ENCODE data around the gene FAM187B. TPM values are rescaled to one million over a fixed set of nuclear protein-coding genes. Genes with fewer than 3 reads are reported as not detected.

The FAM187B gene
- total and polyA plus RNA-seq, 3 experiments from 2014 or later: not detected

GRCh38 chr19:35270381-35270811 lies 41.9 kb upstream of the FAM187B start:
- H3K36me3 Mint-ChIP-seq: peaks cover 6 to 70% (median 20%) of the 10 kb centered on the region in 3 donors
- peaks cover 0 to 3% of the 10 kb centered on the region in 2 donors for H3K27me3 Mint-ChIP-seq
- H3K4me3 Mint-ChIP-seq: peak overlapping the region; percentile 58 to 89 (median 80)
- no peak for DNase-seq
- Histone ChIP-seq H3K36me3 (ENCODE audit: insufficient read depth, low read length) (peaks cover 24% of the 10 kb centered on the region), H3K27ac (ENCODE audit: low read depth, low read length) (no peak overlapping the region), H3K9me3 (ENCODE audit: low read length) (no peaks in the 10 kb centered on the region), H3K4me1 (ENCODE audit: insufficient read depth, low read length) (peaks cover 23% of the 10 kb centered on the region), H3K4me3 (ENCODE audit: low read length) (no peak overlapping the region), H3K27me3 (ENCODE audit: insufficient read depth, low read length, poor library complexity, severe bottlenecking) (no peaks in the 10 kb centered on the region)
- H3K4me1 Mint-ChIP-seq: peaks cover 31 to 55% (median 38%) of the 10 kb centered on the region in 3 donors
- CTCF ChIA-PET: interaction anchor here (1.4 kb wide), 1 partner anchor 128 kb away, joined by 3 read pairs; no protein-coding TSS in a partner anchor
- H3K27ac Mint-ChIP-seq: peak overlapping the region; percentile 39 to 89 (median 80)
- POLR2A ChIA-PET: no interaction called here
- no peaks in the 10 kb centered on the region for H3K9me3 Mint-ChIP-seq

GRCh38 chr19:35269438-35270117 lies 41.0 kb upstream of the FAM187B start:
- peak overlapping the region; percentile 38 for H3K27ac ChIP-seq (ENCODE audit: low read depth, low read length)
- ChIA-PET POLR2A (interaction anchor here (0.6 to 3.1 kb wide), 3 partner anchors 26 to 127 kb away, joined by 3 to 22 read pairs (median 4); partner anchors contain the start of gene FXYD7), CTCF (interaction anchor here (0.6 to 1.5 kb wide), 4 partner anchors 8 to 128 kb away, joined by 3 to 7 read pairs (median 4); no protein-coding TSS in a partner anchor)
- H3K27me3 Mint-ChIP-seq: peaks cover 0 to 3% of the 10 kb centered on the region in 2 donors
- peak overlapping the region; percentile 73 to 91 (median 80) for H3K4me3 Mint-ChIP-seq
- H3K4me1 Mint-ChIP-seq: peaks cover 35 to 60% (median 44%) of the 10 kb centered on the region in 3 donors
- peak; percentile 57 to 82 (median 67) for DNase-seq
- H3K36me3 ChIP-seq (ENCODE audit: insufficient read depth, low read length): peaks cover 23% of the 10 kb centered on the region
- peaks cover 23% of the 10 kb centered on the region for H3K4me1 ChIP-seq (ENCODE audit: insufficient read depth, low read length)
- peak overlapping the region; percentile 24 to 86 (median 76) for H3K27ac Mint-ChIP-seq
- H3K36me3 Mint-ChIP-seq: peaks cover 6 to 69% (median 19%) of the 10 kb centered on the region in 3 donors
- no peaks in the 10 kb centered on the region for H3K27me3 ChIP-seq (ENCODE audit: insufficient read depth, low read length, poor library complexity, severe bottlenecking)
- H3K4me3 ChIP-seq (ENCODE audit: low read length): peak overlapping the region; percentile 45
- H3K9me3 Mint-ChIP-seq: no peaks in the 10 kb centered on the region
- no peaks in the 10 kb centered on the region for H3K9me3 ChIP-seq (ENCODE audit: low read length)

- peaks cover 0 to 3% of the 10 kb centered on the region in 2 donors for H3K27me3 Mint-ChIP-seq
- Histone ChIP-seq H3K4me1 (ENCODE audit: insufficient read depth, low read length) (peaks cover 23% of the 10 kb centered on the region), H3K27me3 (ENCODE audit: insufficient read depth, low read length, poor library complexity, severe bottlenecking) (no peaks in the 10 kb centered on the region), H3K27ac (ENCODE audit: low read depth, low read length) (peak within 1 kb of the TSS; percentile 84), H3K36me3 (ENCODE audit: insufficient read depth, low read length) (peaks cover 23% of the 10 kb centered on the region), H3K9me3 (ENCODE audit: low read length) (no peaks in the 10 kb centered on the region), H3K4me3 (ENCODE audit: low read length) (peak within 1 kb of the TSS; percentile 80)
- H3K27ac Mint-ChIP-seq: peak within 1 kb of the TSS; percentile 90 to 98 (median 96)
- ChIA-PET CTCF (interaction anchor here (0.6 to 1.5 kb wide), 4 partner anchors 9 to 127 kb away, joined by 3 to 7 read pairs (median 4); no protein-coding TSS in a partner anchor), POLR2A (interaction anchor here (0.6 to 3.1 kb wide), 10 partner anchors 18 to 375 kb away, joined by 3 to 22 read pairs (median 4); partner anchors contain the start of genes FXYD5 and FXYD7)
- H3K4me3 Mint-ChIP-seq: peak within 1 kb of the TSS; percentile 91 to 96 (median 94)
- DNase-seq: peak; percentile 52 to 78 (median 63)
- H3K9me3 Mint-ChIP-seq: no peaks in the 10 kb centered on the region
- H3K36me3 Mint-ChIP-seq: peaks cover 6 to 66% (median 14%) of the 10 kb centered on the region in 3 donors
- peaks cover 37 to 57% (median 38%) of the 10 kb centered on the region in 3 donors for H3K4me1 Mint-ChIP-seq
These were observed 40.2 kb upstream of the FAM187B start, which contains the start of gene USF2 for GRCh38 chr19:35268536-35269437. TSS of gene USF2 (plus strand) at chr19:35268962. CDS start at chr19:35269102, 140 bp downstream.

- peak; percentile 67 to 83 (median 82) for DNase-seq
- Histone ChIP-seq H3K4me1 (ENCODE audit: insufficient read depth, low read length) (peaks cover 23% of the 10 kb centered on the region), H3K27ac (ENCODE audit: low read depth, low read length) (peak overlapping the region; percentile 84), H3K9me3 (ENCODE audit: low read length) (no peaks in the 10 kb centered on the region), H3K4me3 (ENCODE audit: low read length) (peak overlapping the region; percentile 80), H3K36me3 (ENCODE audit: insufficient read depth, low read length) (peaks cover 23% of the 10 kb centered on the region), H3K27me3 (ENCODE audit: insufficient read depth, low read length, poor library complexity, severe bottlenecking) (no peaks in the 10 kb centered on the region)
- peaks cover 6 to 60% (median 11%) of the 10 kb centered on the region in 3 donors for H3K36me3 Mint-ChIP-seq
- ChIA-PET CTCF (no interaction called here), POLR2A (interaction anchor here (0.6 to 3.1 kb wide), 10 partner anchors 17 to 376 kb away, joined by 3 to 22 read pairs (median 4); partner anchors contain the start of gene FXYD5)
- H3K27ac Mint-ChIP-seq: peak overlapping the region; percentile 90 to 98 (median 96)
- H3K27me3 Mint-ChIP-seq: peaks cover 0 to 3% of the 10 kb centered on the region in 2 donors
- H3K9me3 Mint-ChIP-seq: no peaks in the 10 kb centered on the region
- H3K4me3 Mint-ChIP-seq: peak overlapping the region; percentile 91 to 96 (median 94)
- peaks cover 33 to 51% (median 38%) of the 10 kb centered on the region in 3 donors for H3K4me1 Mint-ChIP-seq
These were observed 39.4 kb upstream of the FAM187B start for GRCh38 chr19:35267818-35268535.

GRCh38 chr19:35267353-35267817 lies 38.8 kb upstream of the FAM187B start:
- no peaks in the 10 kb centered on the region for H3K27me3 ChIP-seq (ENCODE audit: insufficient read depth, low read length, poor library complexity, severe bottlenecking)
- peaks cover 23% of the 10 kb centered on the region for H3K4me1 ChIP-seq (ENCODE audit: insufficient read depth, low read length)
- H3K36me3 ChIP-seq (ENCODE audit: insufficient read depth, low read length): peaks cover 23% of the 10 kb centered on the region
- Mint-ChIP-seq H3K27me3 (peaks cover 0 to 3% of the 10 kb centered on the region in 2 donors), H3K4me3 (peak overlapping the region; percentile 91 to 96 (median 94)), H3K27ac (peak overlapping the region; percentile 90 to 98 (median 96)), H3K9me3 (no peaks in the 10 kb centered on the region), H3K36me3 (peaks cover 6 to 58% (median 10%) of the 10 kb centered on the region in 3 donors), H3K4me1 (peaks cover 33 to 49% (median 37%) of the 10 kb centered on the region in 3 donors)
- peak in 3 of 5 donors; percentile 20 to 65 (median 29) for DNase-seq
- POLR2A ChIA-PET: interaction anchor here (0.9 to 3.1 kb wide), 7 partner anchors 17 to 377 kb away, joined by 3 to 22 read pairs (median 4); no protein-coding TSS in a partner anchor
- peak overlapping the region; percentile 80 for H3K4me3 ChIP-seq (ENCODE audit: low read length)
- H3K9me3 ChIP-seq (ENCODE audit: low read length): no peaks in the 10 kb centered on the region
- CTCF ChIA-PET: no interaction called here
- H3K27ac ChIP-seq (ENCODE audit: low read depth, low read length): peak overlapping the region; percentile 84

GRCh38 chr19:35266520-35267352 lies 38.2 kb upstream of the FAM187B start:
- peak in 1 of 5 donors; percentile 53 for DNase-seq
- CTCF ChIA-PET: interaction anchor here (0.9 to 1.3 kb wide), 2 partner anchors 11 to 16 kb away, joined by 3 to 4 read pairs; no protein-coding TSS in a partner anchor
- Histone ChIP-seq H3K27me3 (ENCODE audit: insufficient read depth, low read length, poor library complexity, severe bottlenecking) (no peaks in the 10 kb centered on the region), H3K9me3 (ENCODE audit: low read length) (no peaks in the 10 kb centered on the region), H3K36me3 (ENCODE audit: insufficient read depth, low read length) (peaks cover 18% of the 10 kb centered on the region), H3K4me1 (ENCODE audit: insufficient read depth, low read length) (peaks cover 23% of the 10 kb centered on the region), H3K27ac (ENCODE audit: low read depth, low read length) (peak overlapping the region; percentile 84), H3K4me3 (ENCODE audit: low read length) (peak overlapping the region; percentile 80)
- Mint-ChIP-seq H3K36me3 (peaks cover 6 to 52% (median 7%) of the 10 kb centered on the region in 3 donors), H3K4me1 (peaks cover 27 to 43% (median 31%) of the 10 kb centered on the region in 3 donors), H3K4me3 (peak overlapping the region; percentile 91 to 96 (median 94)), H3K27ac (peak overlapping the region; percentile 81 to 98 (median 95)), H3K9me3 (no peaks in the 10 kb centered on the region), H3K27me3 (peaks cover 0 to 3% of the 10 kb centered on the region in 2 donors)
- POLR2A ChIA-PET: interaction anchor here (3.1 kb wide), 1 partner anchor 56 kb away, joined by 22 read pairs; no protein-coding TSS in a partner anchor
